SK-N-SH treated with all-trans-retinoic acid at 6 μM for 48 hours (cell line): ENCODE results near the gene BEST4.
"Not testable (repeated sequence)": the region's sequence is repeated elsewhere in the genome, so short reads cannot be mapped to it uniquely, and the experiment has no call there.

Source experiments
- ATAC-seq: fragments of 200-7000 bp; cut with Tn5 transposase; 3 replicates; pipeline ENCODE4 v1.9.1; 2020; ENCODE audit warnings: mild to moderate bottlenecking, moderate library complexity
- ARNTL ChIP-seq: fragments of 450-650 bp; formaldehyde crosslinking; IDR thresholded peaks from 2 replicates; pipeline ENCODE4 v1.5.0; 2020; ENCODE audit warnings: low read depth, mild to moderate bottlenecking, moderate library complexity, borderline replicate concordance
- BACH2 ChIP-seq: fragments of 250-450 bp; sonication (Bioruptor Pico); IDR thresholded peaks from 2 replicates; pipeline ENCODE4 v1.9.0; 2021; ENCODE audit warnings: mild to moderate bottlenecking, borderline replicate concordance
- CSRNP3 ChIP-seq: fragments of 250-450 bp; sonication (Bioruptor Pico); IDR thresholded peaks from 2 replicates; pipeline ENCODE4 v1.5.1; 2021; ENCODE audit warnings: mild to moderate bottlenecking, moderate library complexity
- PATZ1 ChIP-seq: fragments of 250-450 bp; sonication (Bioruptor Pico); IDR thresholded peaks from 2 replicates; pipeline ENCODE4 v1.8.0; 2020; ENCODE audit warnings: mild to moderate bottlenecking, moderate library complexity, borderline replicate concordance
- POU6F1 ChIP-seq: fragments of 250-450 bp; sonication (Bioruptor Pico); IDR thresholded peaks from 2 replicates; pipeline ENCODE4 v1.8.0; 2021; ENCODE audit warnings: low read depth, mild to moderate bottlenecking, moderate library complexity, borderline replicate concordance
- PPARA ChIP-seq: fragments of 250-450 bp; sonication (Bioruptor Pico); IDR thresholded peaks from 2 replicates; pipeline ENCODE4 v1.5.0; 2020; ENCODE audit warnings: mild to moderate bottlenecking, borderline replicate concordance
- SNAI2 ChIP-seq: fragments of 250-450 bp; sonication (Bioruptor Pico); IDR thresholded peaks from 2 replicates; pipeline ENCODE4 v1.5.0; 2020; ENCODE audit warnings: mild to moderate bottlenecking, moderate library complexity
- TCF4 ChIP-seq: fragments of 250-450 bp; sonication (Bioruptor Pico); IDR thresholded peaks from 2 replicates; pipeline ENCODE4 v1.8.0; 2021; ENCODE audit warnings: mild to moderate bottlenecking, moderate library complexity, borderline replicate concordance
- TSHZ2 ChIP-seq: fragments of 250-450 bp; sonication (Bioruptor Pico); IDR thresholded peaks from 2 replicates; pipeline ENCODE4 v1.5.0; 2020; ENCODE audit warnings: mild to moderate bottlenecking, moderate library complexity
- ZFP3 ChIP-seq: fragments of 250-450 bp; sonication (Bioruptor Pico); IDR thresholded peaks from 2 replicates; pipeline ENCODE4 v1.5.0; 2020; ENCODE audit warnings: mild to moderate bottlenecking, moderate library complexity
- ZFP30 ChIP-seq: fragments of 450-650 bp; formaldehyde crosslinking; IDR thresholded peaks from 2 replicates; pipeline ENCODE4 v1.5.0; 2022; ENCODE audit warnings: mild to moderate bottlenecking, moderate library complexity
- ZNF565 ChIP-seq: fragments of 450-650 bp; formaldehyde crosslinking; conservative IDR thresholded peaks from 2 replicates; pipeline ENCODE4 v1.5.0; 2020; ENCODE audit warnings: low read depth, mild to moderate bottlenecking, moderate library complexity
- ZNF70 ChIP-seq: fragments of 450-650 bp; formaldehyde crosslinking; IDR thresholded peaks from 2 replicates; pipeline ENCODE4 v1.5.0; 2020; ENCODE audit warnings: mild to moderate bottlenecking, moderate library complexity
- ZNF8 ChIP-seq: fragments of 450-650 bp; formaldehyde crosslinking; IDR thresholded peaks from 2 replicates; pipeline ENCODE4 v1.5.0; 2020; ENCODE audit warnings: mild to moderate bottlenecking, moderate library complexity

The BEST4 gene

GRCh38 chr1:44819196-44819607 is 31.2 kb upstream of the BEST4 start:
- TF ChIP-seq CSRNP3 (CRISPR knock-in tag) (peak; percentile 18; the same call in 1 of the 2 replicates), PPARA (no peak), ZNF70 (no peak)
- peak; percentile 6 for ATAC-seq

- no peak for ATAC-seq
- TF ChIP-seq CSRNP3 (CRISPR knock-in tag) = no peak
- TF ChIP-seq TCF4 (CRISPR knock-in tag) = no peak
- TF ChIP-seq PPARA = no peak
- TF ChIP-seq ZNF565 = no peak
- no peak for TF ChIP-seq TSHZ2
- no peak for TF ChIP-seq PATZ1 (CRISPR knock-in tag)
- no peak for TF ChIP-seq ZNF8 (CRISPR knock-in tag)
- no peak for TF ChIP-seq ZFP30
These were observed 30.0 kb upstream of the BEST4 start for GRCh38 chr1:44817771-44818495.

GRCh38 chr1:44817307-44817706 is 29.3 kb upstream of the BEST4 start:
- ATAC-seq = no peak
- no peak for TF ChIP-seq CSRNP3 (CRISPR knock-in tag)
- no peak for TF ChIP-seq ZFP3 (CRISPR knock-in tag)
- no peak for TF ChIP-seq SNAI2
- no peak for TF ChIP-seq ZNF70
- no peak for TF ChIP-seq BACH2 (CRISPR knock-in tag)
- TF ChIP-seq PATZ1 (CRISPR knock-in tag) = no peak
- no peak for TF ChIP-seq ARNTL
- TF ChIP-seq TCF4 (CRISPR knock-in tag) = no peak
- no peak for TF ChIP-seq POU6F1 (CRISPR knock-in tag)
- TF ChIP-seq, all 23 proteins: peak for 0

- not testable (repeated sequence) for ATAC-seq
These were observed 28.0 kb upstream of the BEST4 start for GRCh38 chr1:44815926-44816325.
